Measurements from ENCODE around the gene MKRN1. TPM values are rescaled to one million over a fixed set of nuclear protein-coding genes. Genes with fewer than 3 reads are reported as not detected.
A peak's percentile ranks its signal among the peaks of the same experiment; 100 is the strongest.
"Not testable (repeated sequence)": the region's sequence is repeated elsewhere in the genome, so short reads cannot be mapped to it uniquely, and the experiment has no call there.

MKRN1 gene
- total RNA-seq, 1 experiment from 2014 or later, result 48.1 TPM

DNA sequence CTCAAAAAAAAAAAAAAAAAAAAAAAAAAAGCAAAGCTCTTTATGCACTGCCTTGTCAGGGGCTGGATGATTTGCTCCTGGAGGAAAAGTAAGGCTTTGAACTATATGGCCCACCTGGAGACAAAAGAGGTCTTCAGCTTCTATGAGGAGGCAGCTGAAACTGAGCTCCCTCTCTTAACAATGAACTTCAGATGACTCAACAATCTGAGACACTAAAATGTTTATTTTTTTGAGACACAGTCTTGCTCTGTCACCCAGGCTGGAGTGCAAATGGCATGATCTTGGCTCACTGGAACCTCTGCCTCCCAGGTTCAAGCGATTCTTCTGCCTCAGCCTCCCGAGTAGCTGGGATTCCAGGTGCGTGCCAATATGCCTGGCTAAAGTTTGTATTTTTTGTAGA is 38.7 kb downstream of the MKRN1 start:
- peak; percentile 4 for DNase-seq (ENCODE audit: low read depth)

DNA sequence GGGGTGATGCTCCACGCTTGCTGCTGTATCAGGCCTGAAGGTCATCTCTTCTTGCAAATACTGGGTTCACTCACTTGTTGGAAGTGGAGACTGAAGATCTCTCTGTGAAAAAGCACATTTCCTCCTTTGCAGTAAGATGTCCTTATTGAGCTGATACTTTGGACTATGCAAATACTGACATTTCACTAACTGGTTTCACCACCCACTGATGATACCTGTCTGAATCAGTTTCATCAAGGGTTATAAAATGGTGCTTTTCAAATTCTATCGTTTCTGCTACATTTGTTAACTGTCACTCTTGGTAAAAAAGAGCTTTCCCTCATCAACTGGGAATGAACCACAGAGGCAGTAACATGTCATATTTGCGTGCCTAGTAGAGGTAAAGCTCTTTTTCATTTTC is 39.9 kb downstream of the MKRN1 start:
- no peak for DNase-seq (ENCODE audit: low read depth)

DNA sequence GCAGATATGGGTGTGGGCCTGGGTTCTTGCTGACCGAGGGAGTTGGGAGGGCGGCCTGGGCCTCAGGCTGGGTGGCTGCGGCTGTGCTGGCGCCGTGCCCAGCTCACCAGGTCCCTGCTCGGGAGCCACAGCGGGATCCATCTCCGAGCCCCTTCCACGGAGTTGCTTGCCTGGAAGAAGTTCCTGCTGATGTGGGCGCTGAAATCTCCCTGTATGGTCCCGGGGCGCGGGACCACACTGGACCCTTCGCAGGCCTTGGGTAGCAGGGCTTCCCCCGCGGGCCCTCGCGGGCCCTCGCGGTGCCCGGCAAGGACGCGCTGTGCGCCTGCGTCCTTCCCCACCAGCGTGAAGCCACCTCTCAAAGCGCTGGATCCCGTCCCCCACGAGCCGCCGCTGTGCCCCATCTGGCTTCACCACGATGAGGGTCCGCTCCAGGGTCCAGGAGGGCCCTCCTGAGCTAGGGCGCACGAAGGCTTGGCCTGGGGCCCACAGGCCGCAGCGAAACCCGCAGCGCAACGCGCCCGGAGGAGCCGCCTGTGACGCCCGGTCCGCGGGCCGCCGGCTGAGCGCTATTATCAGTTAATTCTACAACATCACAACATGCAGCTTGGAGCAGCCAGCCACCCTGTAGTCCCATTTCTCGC is 43.9 kb downstream of the MKRN1 start:
- DNase-seq (ENCODE audit: low read depth), result no peak

DNA sequence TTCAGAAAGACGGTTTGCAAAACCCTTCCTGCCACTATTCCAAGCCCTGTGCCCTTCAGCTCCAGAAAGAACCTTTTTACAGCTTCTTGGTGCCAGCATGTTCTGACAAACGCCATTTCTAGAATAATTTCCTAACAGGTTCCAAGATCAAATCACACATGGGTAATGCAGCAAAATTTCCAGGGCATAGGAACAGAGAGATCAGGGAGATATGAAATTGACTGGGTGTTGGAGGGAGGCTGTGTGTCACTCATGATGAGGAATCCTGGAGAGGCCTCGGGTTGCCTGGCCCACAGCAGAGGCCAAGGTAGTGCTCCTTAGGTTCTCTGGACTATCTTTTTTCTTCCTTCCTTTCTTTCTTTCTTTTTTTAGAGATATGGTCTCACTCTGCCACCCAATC is 45.9 kb downstream of the MKRN1 start:
- DNase-seq (ENCODE audit: low read depth), result no peak

DNA sequence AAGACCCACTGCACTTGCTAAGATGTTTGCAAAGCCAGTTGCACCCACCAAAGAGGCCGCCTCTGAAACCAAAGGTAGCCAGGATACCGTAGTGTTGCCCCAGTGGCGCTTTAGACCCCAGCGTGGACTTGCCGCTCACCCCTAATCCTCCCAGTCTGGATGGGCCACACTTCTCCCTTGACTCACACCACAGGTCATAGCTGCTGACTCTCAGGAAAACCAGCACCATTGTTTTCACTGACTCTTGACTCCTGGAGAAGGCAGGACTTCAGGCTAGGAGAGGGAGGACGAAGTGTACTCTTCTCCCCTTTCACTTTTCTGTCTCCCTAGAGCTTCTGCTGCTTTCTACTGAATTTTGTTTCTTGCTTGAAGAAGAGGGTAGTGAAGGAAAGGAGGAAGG is 53.2 kb downstream of the MKRN1 start:
- no peak for DNase-seq (ENCODE audit: low read depth)

DNA sequence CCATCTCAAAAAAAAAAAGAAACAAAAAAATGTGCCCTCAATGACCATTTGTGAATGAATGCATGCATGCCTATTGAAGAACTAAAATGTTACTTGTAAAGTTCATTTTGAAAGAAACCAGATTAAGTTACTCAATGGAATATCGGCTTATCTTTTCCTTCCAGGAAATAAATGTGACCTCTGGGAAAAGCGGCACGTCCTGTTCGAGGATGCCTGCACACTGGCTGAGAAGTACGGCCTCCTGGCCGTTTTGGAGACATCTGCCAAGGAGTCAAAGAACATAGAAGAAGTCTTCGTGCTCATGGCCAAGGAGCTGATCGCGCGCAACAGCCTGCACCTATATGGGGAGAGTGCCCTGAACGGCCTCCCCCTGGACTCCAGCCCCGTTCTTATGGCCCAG is 53.6 kb downstream of the MKRN1 start:
- no peak for DNase-seq (ENCODE audit: low read depth)

DNA sequence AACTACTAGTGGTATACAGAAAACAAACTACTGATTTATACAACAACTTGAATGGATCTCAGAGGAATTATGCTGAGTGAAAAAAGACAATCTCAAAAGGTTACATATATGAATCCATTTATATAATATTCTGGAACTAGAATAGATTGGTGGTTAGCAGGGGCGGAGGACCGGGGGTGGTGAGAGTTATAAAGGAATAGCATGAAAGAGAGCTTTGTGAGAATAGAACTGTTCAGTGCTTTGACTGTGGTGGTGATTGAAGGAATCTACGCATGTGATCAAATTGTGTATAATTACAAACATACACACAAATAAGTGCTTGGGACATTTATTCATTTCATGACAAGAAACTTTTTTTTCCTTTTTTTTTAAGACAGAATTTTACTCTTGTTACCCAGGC is 55.8 kb downstream of the MKRN1 start:
- no peak for DNase-seq (ENCODE audit: low read depth)

DNA sequence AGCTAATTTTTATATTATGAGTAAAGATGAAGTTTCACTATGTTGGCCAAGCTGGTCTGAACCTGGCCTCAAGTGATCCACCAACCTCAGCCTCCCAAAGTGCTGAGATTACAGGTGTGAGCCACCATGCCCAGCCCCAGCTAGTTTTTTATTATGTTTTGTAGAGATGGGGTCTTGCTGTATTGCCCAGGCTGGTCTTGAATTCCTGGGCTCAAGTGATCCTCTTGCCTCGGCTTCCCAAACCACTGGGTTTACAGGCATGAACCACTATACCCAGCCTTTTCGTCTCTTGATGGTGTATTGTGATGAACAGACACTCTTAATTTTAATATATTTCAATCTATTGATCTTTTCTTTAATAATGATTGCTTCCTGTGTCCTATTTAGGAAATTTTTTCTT is 57.8 kb downstream of the MKRN1 start:
- no peak for DNase-seq (ENCODE audit: low read depth)

DNA sequence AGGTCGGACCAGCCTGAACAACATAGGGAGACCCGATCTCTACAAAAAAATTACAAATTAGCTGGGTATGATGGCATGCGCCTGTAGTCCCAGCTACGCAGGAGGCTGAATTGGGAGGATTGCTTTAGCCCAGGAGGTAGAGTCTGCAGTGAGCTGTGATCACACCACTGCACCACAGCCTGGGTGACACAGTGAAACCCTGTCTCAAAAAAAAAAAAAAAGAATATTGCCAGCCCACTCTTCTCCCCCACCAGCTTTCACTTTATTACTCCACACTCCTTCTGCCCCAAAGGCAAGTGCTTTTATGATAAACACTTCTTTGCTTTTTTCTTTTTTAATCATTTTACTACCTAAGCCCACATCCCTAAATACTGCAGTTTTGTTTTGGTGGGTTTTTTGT is 60.7 kb downstream of the MKRN1 start:
- DNase-seq (ENCODE audit: low read depth), result no peak

DNA sequence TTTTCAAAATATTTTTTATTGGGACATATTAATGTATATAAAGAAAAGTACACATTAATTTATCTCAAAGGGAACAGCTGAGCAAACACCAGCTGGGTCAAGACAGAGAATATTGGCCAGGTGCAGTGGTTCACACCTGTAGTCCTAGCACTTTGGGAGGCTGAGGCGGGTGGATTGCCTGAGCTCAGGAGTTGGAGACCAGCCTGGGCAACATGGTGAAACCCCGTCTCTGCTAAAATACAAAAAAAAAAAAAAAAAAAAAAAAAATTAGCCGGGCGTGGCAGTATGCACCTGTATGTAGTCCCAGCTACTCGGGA is 61.2 kb downstream of the MKRN1 start:
- not testable (repeated sequence) for DNase-seq (ENCODE audit: low read depth)

DNA sequence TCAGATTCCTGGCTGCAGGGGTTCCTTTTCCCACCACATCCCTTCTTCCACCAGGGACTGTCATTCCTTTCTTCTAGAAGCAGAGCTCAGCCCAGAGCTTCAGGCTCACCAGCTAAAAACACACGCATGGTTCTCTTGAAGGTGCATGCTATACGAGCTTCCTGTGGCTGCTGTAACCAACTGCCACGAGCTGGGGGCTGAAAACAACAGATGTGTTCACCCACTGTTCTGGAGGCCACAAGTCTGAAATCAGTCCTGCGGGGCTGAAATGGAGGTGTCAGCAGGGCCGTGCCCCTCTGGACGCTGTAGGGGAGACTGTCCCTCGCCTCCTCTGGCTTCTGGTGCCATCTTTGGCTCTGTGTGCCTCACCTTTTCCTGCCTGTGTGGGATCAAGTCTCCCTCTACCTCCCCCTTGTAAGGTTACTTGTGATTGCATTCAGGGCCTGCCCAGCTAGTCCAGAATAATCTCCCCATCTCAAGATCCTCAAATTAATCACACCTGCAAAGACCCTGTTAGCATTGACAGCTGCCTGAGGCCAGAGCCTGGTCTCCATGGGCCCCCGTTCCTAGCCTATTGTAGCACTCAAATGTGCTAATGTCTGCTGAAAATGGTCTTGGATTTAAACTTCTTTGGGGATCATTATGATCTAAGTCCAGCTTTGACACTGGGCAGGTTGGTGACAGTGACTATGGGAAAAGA is 61.7 kb downstream of the MKRN1 start:
- DNase-seq (ENCODE audit: low read depth), result no peak

DNA sequence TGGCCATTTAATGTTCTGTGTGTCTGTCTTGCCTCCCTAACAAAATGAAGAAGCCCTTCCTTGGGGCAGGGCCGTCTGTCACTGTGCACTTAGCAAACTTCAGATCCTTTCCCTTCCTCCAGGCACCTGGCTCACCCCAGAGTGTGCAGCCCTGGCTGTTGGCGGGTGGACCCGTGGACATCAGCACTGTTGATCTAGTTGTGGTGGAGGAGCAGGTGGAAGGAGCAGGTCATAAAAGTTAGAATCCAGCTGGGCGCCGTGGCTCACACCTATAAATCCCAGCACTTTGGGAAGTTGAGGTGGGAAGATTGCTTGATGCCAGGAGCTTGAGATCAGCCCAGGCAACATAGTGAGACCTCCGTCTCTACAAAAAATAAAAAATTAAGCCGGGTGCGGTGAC is 62.7 kb downstream of the MKRN1 start:
- DNase-seq (ENCODE audit: low read depth), result no peak

DNA sequence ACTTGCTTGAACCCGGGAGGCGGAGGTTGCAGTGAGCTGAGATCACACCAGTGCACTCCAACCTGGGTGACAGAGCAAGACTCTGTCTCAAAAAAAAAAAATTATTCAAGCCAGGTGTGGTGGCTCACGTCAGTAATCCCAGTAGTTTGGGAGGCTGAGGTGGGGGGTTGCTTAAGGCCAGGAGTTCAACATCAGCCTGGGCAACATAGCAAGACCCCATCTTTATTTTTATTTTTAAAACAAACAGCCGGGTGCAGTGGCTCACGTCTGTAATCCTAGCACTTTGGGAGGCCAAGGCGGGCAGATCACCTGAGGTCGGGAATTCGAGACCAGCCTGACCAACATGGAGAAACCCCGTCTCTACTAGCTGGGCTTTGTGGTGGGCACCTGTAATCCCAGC is 63.5 kb downstream of the MKRN1 start:
- not testable (repeated sequence) for DNase-seq (ENCODE audit: low read depth)

DNA sequence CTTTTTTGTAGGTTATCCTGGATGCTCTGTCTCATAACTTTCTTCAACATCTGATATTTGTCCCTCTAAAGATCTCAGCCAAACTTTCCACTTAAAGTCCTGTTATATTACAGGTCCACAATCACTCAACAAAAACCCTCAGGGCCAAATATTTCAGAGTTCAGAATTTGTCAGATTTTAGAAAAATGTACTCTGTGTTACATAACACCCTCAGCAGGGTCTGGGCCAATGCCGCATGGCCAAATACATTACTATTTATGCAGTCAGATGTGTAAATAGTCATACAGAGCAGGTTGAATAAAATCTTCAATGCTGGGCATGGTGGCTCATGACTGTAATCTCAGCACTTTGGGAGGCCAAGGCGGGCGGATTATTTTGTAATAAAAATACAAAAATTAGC is 63.9 kb downstream of the MKRN1 start:
- no peak for DNase-seq (ENCODE audit: low read depth)

DNA sequence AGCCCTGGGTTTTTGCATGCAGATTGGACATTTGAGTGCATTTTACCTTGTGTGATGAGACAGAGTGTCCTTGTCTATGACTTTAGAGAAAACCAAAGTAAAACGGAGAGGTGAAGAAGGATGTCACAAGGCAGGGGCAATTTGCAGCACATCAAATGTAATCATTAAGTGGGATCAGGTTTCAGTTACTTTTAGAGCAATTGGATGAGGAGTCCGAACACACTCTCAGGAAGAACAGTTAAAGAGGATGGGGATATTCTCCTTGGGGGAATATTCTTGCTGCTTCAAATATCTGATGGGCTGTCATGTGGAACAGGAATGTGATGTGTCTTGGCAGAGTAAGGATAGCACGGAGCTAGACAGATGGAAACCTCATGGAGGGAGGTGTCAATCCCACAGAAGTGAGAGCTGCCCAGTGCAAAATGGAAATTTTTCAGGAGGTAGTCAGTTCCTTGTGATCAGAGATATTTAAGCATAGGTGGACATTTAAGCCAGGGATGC is 74.7 kb downstream of the MKRN1 start:
- no peak for DNase-seq (ENCODE audit: low read depth)

DNA sequence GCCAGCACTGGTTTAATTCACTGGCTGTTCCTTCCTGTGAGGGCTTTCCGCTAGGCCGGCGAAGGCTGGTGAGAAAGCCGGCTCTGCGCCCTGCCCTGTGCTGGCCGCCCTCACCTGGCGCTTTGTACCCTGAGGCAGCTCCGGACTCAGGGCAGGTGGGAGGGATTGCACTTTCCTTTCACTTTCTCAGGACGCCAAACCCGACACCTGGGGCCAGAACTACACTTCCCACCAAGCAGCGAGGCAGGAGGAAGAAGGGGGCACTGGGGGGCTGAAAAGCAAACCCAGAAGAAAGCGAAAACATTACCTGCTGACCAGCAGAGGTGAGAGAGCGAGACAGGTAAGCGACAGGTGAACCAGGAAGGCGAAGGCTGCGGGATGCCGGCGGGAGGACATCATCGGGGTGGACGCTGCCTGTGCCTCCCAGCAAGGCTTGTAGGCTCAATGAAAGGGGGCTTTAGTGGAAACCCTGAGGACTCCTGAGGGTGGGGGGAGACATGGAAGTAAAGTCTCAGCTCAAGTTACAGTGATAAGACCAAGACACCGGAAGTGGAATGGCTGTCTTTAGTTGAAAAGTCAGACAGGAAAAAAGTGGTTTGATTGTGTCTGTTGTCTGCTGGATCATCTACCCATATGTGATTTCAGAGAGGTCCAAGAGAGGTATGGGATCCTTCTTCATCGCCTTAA is 75.3 kb downstream of the MKRN1 start, which contains the start of gene RAB19:
Gene RAB19, plus strand, starts transcription at position 181 of the 687 bp plus-strand sequence. CDS start 3,589 bp downstream, outside the sequence.
- no peak for DNase-seq (ENCODE audit: low read depth)

Other genes starting within 250 kb of the MKRN1 start
- 19.4 and 24.3 TPM in 2 replicates for gene SLC37A3, start 81.0 kb downstream of the MKRN1 start, total RNA-seq (2014; rRNA removed; shearing (Covaris generic))
- gene RAB19, start 75.4 kb downstream of the MKRN1 start, total RNA-seq (2014; rRNA removed; shearing (Covaris generic)), result not detected in 2 replicates
- gene DENND2A, start 161.3 kb upstream of the MKRN1 start, total RNA-seq (2014; rRNA removed; shearing (Covaris generic)), result 1.8 and 2.2 TPM in 2 replicates
- gene ADCK2, start 193.4 kb upstream of the MKRN1 start, total RNA-seq (2014; rRNA removed; shearing (Covaris generic)), result 27.6 and 27.9 TPM in 2 replicates
- 165 and 247 TPM in 2 replicates for gene NDUFB2, start 217.2 kb upstream of the MKRN1 start, total RNA-seq (2014; rRNA removed; shearing (Covaris generic))

Measured in HT1080 (cell line).